Ovary (tissue), 9 donors: ENCODE measurements around the gene CASTOR1. TPM values are rescaled to one million over a fixed set of nuclear protein-coding genes. Genes with fewer than 3 reads are reported as not detected.

Experiments
- DNase-seq, 5 donors: peaks; one replicate each; pipeline ENCODE4 v3.0.0-alpha.2; 2019 to 2020
- H3K27ac ChIP-seq, 2 donors: fragments of 200-600 bp; one replicate each; pipeline versions ENCODE4 v1.5.1 to v1.8.0; 2019 to 2022
- H3K27me3 ChIP-seq: fragments of 200-600 bp; one replicate; pipeline ENCODE4 v1.8.0; 2022
- H3K36me3 ChIP-seq: fragments of 200-600 bp; sonication (generic); one replicate; pipeline ENCODE4 v1.5.1; 2019
- H3K4me1 ChIP-seq: one replicate; pipeline ENCODE4 v1.8.1; 2013; ENCODE audit warnings: mild to moderate bottlenecking, moderate library complexity; ENCODE audit not compliant: insufficient read depth
- H3K4me3 ChIP-seq: fragments of 200-600 bp; sonication (generic); one replicate; pipeline ENCODE4 v1.5.1; 2017
- H3K9me3 ChIP-seq, 2 donors: fragments of 200-600 bp in 1 of 2; sonication (generic) in 1 of 2; one replicate each; pipeline versions ENCODE4 v1.5.1 to v1.8.1; 2013 to 2019; ENCODE audit warnings: mild to moderate bottlenecking in 1 of 2, moderate library complexity in 1 of 2
- CTCF ChIP-seq, 3 donors: fragments of 450-650 bp in 2 of 3; fragments of 200-600 bp in 1 of 3; IDR thresholded peaks; one replicate each; pipeline versions ENCODE4 v1.5.1 to v1.8.0; 2016 to 2022; ENCODE audit warnings: antibody characterized with exemption in 3 of 3, mild to moderate bottlenecking in 1 of 3
- EP300 ChIP-seq: sonication (generic); formaldehyde crosslinking; IDR thresholded peaks from one replicate; pipeline ENCODE4 v1.6.1; 2017; ENCODE audit warnings: antibody characterized with exemption
- POLR2A ChIP-seq: fragments of 450-650 bp; IDR thresholded peaks from one replicate; pipeline ENCODE4 v1.6.1; 2017; ENCODE audit warnings: antibody characterized with exemption, mild to moderate bottlenecking, moderate library complexity
- WGBS, 3 donors: extraction: QIAGEN DNeasy Blood & Tissue Kit in 1 of 3; methylation state at CpG; one replicate each; pipeline versions ENCODE4 v1.1.5 to v1.1.7; 2013 to 2017; 5-methylcytosine and 5-hydroxymethylcytosine counted together
- intact Hi-C, 4 donors: fragments of 100-400 bp; cut with DNase I; formaldehyde crosslinking; loops; one replicate each; pipeline versions ENCODE4 v1.11.0 to v1.15.1; 2022 to 2023
- polyA plus RNA-seq, 2 donors: library from polyadenylated mRNA; stranded (reverse); fragments of 200-250 nt in 1 of 2; fragments of 350-450 nt in 1 of 2; fragmentation: Illumina TruSeq in 1 of 2; extraction: RNeasy Lipid Tissue Mini Kit (QIAGEN cat#74804) in 1 of 2; gene quantifications; one replicate each; pipeline ENCODE4 v1.2.3, GENCODE V29; 2013 to 2014
- total RNA-seq, 7 donors: library from RNA; depleted of rRNA in 2 of 7; stranded (reverse); fragments of >200 nt in 2 of 7; fragmentation: NEBNext Ultra II Directional in 3 of 7; extraction: Animal tissue kit (Norgen Biotek cat#: 25700) in 3 of 7; gene quantifications; one replicate each; pipeline versions ENCODE4 v1.1.0 to v1.2.4, GENCODE V29; 2016 to 2023
- donor health status: DM: no; HTN: no; CAD: no; lungs with moderate emphysema.
- donor health status: DM: no; HTN: no; CAD: no.
- donor health status: Bipolar disorder and iron deficiency.
- donor health status: DM: yes; HTN: yes; CAD: no.
- donor health status: DM: no; HTN: no; CAD: no.
- donor health status: DM: yes; HTN: yes; CAD: no.

The CASTOR1 gene
- total and polyA plus RNA-seq, 9 donors, result 3.1 to 31.2 (median 20.6) TPM

- DNase-seq, result peak in 1 of 5 donors; percentile 44
- H3K27me3 ChIP-seq, result no peaks in the 10 kb centered on the region
- no peak for TF ChIP-seq CTCF (IDR thresholded peaks at IDR 0.05)
- no peak for TF ChIP-seq EP300
- no peak for TF ChIP-seq POLR2A
- H3K4me3 ChIP-seq, result no peak overlapping the region
- no peaks in the 10 kb centered on the region for H3K36me3 ChIP-seq
- intact Hi-C loops, result loop anchor here in 1 of 4 donors (10.0 kb wide), 1 partner anchor 827 kb away; the partner anchor contains the start of gene SELENOM
- H3K4me1 ChIP-seq, result no peaks in the 10 kb centered on the region
- H3K9me3 ChIP-seq, result no peaks in the 10 kb centered on the region
- 32 to 41% (median 34%) methylated on average over 14 of the region's 14 CpGs for WGBS, 3 donors
- H3K27ac ChIP-seq, result peak overlapping the region in 1 of 2 donors; percentile 23
Observed at GRCh38 chr22:30277547-30278344, 11.6 kb downstream of the CASTOR1 start.

DNA sequence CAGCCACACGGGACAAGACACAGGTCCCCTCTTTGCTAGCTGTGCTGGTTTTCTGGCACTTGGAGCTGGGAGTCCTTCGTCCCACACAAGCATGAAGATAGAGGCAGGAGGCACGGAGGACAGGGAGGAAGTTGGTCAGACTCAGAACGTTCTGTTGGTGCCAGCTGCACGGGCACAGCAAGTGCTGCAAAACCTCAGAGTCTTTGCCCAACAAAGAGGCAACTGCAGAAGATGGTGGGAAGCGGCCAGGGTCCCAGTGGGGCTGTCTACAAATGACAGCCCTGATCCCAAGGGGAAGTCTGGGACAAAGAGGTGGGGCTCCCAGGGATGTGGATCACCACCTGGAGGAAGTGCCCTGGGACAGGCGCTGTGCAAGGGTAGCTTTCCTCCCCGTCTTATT is 13.3 kb downstream of the CASTOR1 start:
- Histone ChIP-seq H3K36me3 (no peaks in the 10 kb centered on the region), H3K4me3 (no peak overlapping the region), H3K27ac (no peak overlapping the region), H3K4me1 (no peaks in the 10 kb centered on the region), H3K9me3 (no peaks in the 10 kb centered on the region), H3K27me3 (no peaks in the 10 kb centered on the region)
- intact Hi-C loops, result loop anchor here in 1 of 4 donors (10.0 kb wide), 1 partner anchor 829 kb away; the partner anchor contains the start of gene SELENOM
- TF ChIP-seq EP300 (no peak), CTCF (IDR thresholded peaks at IDR 0.05) (no peak), POLR2A (no peak)
- DNase-seq, result no peak
- 76 to 80% (median 79%) methylated on average over 8 of the region's 8 CpGs for WGBS, 3 donors

- no peaks in the 10 kb centered on the region for H3K27me3 ChIP-seq
- H3K4me3 ChIP-seq, result no peak overlapping the region
- no peak for DNase-seq
- WGBS, 3 donors, result 62 to 77% (median 63%) methylated on average over 8 of the region's 8 CpGs
- TF ChIP-seq EP300, result no peak
- no peaks in the 10 kb centered on the region for H3K4me1 ChIP-seq
- H3K27ac ChIP-seq, result no peak overlapping the region
- intact Hi-C loops, result loop anchor here in 1 of 4 donors (10.0 kb wide), 1 partner anchor 829 kb away; the partner anchor contains the start of gene SELENOM
- H3K9me3 ChIP-seq, result no peaks in the 10 kb centered on the region
- no peaks in the 10 kb centered on the region for H3K36me3 ChIP-seq
Observed at GRCh38 chr22:30275625-30276024, 13.7 kb downstream of the CASTOR1 start.

GRCh38 chr22:30274437-30274812 is 14.9 kb downstream of the CASTOR1 start:
- intact Hi-C loops, result loop anchor here in 1 of 4 donors (10.0 kb wide), 1 partner anchor 830 kb away; the partner anchor contains the start of gene SELENOM
- Histone ChIP-seq H3K4me3 (no peak overlapping the region), H3K27me3 (no peaks in the 10 kb centered on the region), H3K4me1 (no peaks in the 10 kb centered on the region), H3K36me3 (no peaks in the 10 kb centered on the region), H3K9me3 (no peaks in the 10 kb centered on the region), H3K27ac (no peak overlapping the region)
- TF ChIP-seq CTCF (IDR thresholded peaks at IDR 0.05) (no peak), EP300 (no peak)
- WGBS, 3 donors, result 84 to 90% (median 86%) methylated on average over 9 of the region's 9 CpGs
- no peak for DNase-seq
